Dermis microvascular lymphatic vessel endothelial cell (primary cell): ENCODE results near the gene ILK. TPM values are rescaled to one million over a fixed set of nuclear protein-coding genes. Genes with fewer than 3 reads are reported as not detected.
A peak's percentile ranks its signal among the peaks of the same experiment; 100 is the strongest.

Experiments
- DNase-seq, 2 donors: peaks; one replicate each; pipeline versions ENCODE4 v3.0.0 to v3.0.0-alpha.2; 2010; ENCODE audit warnings: low read depth in 2 of 2
- total RNA-seq: library from RNA; depleted of rRNA; stranded (reverse); fragments of >200 nt; gene quantifications from 2 replicates; pipeline ENCODE4 v1.2.1, GENCODE V29; 2014

Gene ILK
- total RNA-seq, 1 donor from 2014 or later = 111 TPM

GRCh38 chr11:6606471-6607189, 3.1 kb downstream of the ILK start:
- peak; percentile 73 to 93 for DNase-seq

DNA sequence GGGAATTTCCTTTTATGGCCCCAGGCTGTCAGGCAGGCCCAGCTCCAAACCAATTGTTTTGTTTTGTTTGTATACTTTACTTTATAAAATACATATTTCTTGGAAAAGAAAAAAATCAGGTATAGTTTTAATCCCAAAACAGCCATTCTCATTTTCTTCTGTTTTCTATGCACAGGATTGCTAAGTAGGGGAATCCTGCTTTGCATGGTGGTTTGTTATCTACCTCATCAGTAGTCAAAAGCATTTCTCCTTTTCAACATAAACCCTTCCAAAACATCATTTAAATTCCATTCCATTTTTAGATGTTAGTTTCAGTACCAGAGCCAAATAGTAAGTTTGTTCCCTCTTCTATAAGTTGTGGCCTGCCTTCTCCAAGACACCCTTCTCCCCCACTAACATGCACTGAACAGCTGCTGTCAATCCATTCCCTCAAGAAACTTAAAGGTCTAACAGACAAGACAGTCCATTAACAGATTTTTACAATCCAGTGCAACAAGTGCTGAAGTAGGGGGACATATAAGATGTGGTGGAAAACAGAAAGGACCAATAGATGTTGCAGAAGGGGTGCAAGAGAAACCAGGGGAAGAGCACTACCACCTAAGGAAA, 3.7 kb downstream of the ILK start:
- DNase-seq = no peak

DNA sequence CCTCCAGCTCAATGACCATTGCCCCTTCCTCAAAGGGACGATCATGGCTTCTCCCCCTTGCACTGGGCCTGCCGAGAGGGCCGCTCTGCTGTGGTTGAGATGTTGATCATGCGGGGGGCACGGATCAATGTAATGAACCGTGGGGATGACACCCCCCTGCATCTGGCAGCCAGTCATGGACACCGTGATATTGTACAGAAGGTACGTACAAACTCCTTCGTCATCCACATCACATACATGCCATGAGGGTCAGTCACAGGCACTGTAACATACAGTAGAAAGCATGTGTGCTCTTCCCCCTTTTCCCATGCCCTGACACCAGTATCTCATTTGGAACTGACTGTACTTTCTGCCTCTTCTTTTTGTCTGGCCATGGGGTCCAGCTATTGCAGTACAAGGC, 4.4 kb downstream of the ILK start:
- no peak for DNase-seq

DNA sequence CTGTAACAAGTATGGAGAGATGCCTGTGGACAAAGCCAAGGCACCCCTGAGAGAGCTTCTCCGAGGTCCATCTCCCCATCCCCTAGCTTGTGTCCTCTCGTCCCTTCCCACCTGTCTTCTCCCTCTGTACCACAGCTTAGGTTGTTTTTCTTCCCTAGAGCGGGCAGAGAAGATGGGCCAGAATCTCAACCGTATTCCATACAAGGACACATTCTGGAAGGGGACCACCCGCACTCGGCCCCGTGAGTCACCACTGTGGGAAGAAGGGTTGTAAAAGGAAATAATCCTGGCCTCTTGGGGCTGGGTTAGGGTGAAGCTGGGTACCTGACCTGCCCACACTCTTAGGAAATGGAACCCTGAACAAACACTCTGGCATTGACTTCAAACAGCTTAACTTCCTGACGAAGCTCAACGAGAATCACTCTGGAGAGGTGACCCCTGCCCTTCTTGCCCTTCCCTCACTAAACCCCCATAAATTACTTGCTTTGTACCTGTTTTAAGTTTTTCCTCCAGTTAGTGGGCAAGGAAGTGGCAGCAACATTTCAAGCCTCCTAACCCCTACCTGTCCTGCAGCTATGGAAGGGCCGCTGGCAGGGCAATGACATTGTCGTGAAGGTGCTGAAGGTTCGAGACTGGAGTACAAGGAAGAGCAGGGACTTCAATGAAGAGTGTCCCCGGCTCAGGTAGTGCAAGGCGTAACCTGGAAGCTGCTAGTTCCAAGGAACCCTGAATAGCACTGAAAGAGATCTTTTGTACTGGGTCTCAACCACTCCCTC, 5.3 kb downstream of the ILK start:
- DNase-seq = no peak

DNA sequence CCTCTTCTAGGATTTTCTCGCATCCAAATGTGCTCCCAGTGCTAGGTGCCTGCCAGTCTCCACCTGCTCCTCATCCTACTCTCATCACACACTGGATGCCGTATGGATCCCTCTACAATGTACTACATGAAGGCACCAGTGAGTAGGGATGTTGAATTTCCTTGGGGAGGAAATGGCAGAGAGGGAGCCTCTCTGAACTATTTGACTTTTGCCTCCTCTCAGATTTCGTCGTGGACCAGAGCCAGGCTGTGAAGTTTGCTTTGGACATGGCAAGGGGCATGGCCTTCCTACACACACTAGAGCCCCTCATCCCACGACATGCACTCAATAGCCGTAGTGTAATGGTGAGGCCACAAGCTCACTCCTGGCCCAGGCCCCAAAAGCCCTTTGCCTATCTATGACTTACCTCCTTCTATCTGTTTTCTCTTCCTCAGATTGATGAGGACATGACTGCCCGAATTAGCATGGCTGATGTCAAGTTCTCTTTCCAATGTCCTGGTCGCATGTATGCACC, 6.0 kb downstream of the ILK start:
- DNase-seq = no peak

DNA sequence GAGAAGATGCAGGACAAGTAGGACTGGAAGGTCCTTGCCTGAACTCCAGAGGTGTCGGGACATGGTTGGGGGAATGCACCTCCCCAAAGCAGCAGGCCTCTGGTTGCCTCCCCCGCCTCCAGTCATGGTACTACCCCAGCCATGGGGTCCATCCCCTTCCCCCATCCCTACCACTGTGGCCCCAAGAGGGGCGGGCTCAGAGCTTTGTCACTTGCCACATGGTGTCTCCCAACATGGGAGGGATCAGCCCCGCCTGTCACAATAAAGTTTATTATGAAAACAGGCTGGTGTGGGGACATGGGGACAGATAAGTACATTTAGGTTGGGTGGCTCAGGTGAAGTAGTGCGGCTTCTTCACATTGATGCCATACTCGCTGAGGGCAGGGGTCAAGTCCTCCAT, 7.0 kb downstream of the ILK start:
- DNase-seq = no peak

- DNase-seq = peak in 1 of 2 donors; percentile 41
Measured at GRCh38 chr11:6611092-6611962, 7.8 kb downstream of the ILK start.

DNA sequence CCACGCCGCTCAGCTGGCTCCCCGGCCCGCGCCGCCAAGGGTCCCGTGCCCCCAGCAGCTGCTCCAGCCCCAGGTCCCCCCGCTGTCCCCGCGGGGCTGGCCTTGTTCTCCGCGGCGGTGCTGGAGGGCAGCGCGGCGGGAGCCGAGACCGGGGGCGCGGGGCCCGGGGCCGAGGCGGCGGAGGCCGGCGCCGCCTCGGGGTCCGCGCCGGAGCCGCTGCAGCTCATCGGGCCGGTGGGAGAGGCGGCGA, 8.3 kb downstream of the ILK start:
- DNase-seq = no peak

DNA sequence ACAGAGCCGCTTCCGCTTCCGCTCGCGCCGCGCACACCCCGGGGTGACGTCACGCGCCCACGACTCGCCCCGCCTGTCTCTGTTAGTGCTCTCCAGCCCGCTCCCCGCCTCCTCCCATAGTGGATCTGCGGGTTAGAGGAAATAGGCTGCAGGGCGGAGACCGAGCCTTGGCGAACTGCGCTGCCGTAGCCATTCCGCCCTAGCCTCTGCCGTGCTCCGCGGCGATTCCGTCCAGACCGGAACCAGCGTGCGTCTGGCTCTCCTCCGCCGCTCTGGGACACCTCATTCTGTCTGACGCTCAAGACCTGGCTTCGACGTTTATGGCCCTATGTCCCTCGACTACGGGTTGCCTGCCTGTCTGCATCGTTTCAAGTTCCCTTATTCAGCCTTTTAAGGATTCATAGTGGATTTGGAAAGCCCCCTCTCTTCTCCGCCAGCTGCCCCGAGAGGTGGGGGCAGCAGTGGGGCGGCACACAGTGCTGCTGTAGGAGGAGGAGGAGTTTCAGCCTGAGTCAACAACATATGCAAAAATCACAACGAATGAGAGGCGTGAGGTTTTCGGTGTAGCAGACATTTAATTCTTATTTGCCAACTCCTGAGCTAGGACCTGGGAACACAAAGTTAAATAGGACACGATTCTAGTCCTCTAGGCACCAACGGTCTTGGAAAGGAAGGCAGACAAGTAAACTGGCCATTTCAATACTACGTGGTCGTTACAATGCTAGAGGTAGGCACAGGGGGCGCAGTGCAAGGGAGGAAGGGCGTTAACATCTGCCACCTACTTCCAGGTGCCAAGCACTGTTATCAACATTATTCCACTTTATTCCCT, 8.9 kb downstream of the ILK start, which contains the start of gene TAF10:
Gene TAF10 (minus strand): TSS at position 4 of the 829 bp plus-strand sequence. CDS start 27 bp downstream, outside the sequence.
- peak; percentile 89 to 97 for DNase-seq

- DNase-seq = no peak
Measured at GRCh38 chr11:6613496-6613895, 9.9 kb downstream of the ILK start.

DNA sequence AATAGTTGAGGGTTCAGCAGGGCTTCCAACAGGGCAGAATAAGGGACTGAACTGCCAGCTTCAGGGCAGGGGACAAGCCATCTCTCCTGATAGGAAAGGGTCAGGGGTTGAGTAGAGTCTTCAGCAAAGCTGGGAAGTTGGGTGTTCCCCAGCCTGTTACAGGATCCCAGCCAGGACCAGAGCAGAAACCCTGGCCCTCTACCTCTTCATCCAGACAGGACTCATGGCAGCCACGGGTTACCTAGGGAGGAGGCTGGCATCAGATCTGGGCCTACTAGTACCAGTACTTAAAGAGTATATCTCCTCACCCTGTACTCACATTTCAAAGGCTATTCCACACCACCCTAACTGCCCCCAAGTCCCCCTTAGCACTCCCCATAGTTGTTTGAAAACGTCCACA, 10.9 kb downstream of the ILK start:
- no peak for DNase-seq

DNA sequence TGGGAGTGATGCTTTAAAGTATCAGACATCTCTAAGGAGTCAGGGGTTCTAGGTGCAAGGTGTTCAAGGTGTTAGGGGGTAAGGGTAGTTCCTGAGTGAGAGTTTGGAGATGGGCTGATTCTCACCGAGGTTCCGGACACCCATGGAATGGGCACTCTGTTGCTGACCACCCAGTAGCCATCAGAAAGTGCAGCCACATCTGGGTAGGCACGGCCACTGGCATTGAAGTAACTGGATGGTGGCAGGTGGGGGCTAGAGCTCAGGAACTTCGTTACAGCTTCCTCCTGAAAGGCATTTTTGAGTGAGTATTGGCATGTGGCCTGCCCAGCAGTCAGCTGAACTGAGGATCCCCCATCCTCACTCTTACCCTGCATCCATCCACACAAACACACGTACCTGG, 11.5 kb downstream of the ILK start:
- DNase-seq = no peak

- peak in 1 of 2 donors; percentile 20 for DNase-seq
Measured at GRCh38 chr11:6615882-6616585, 12.5 kb downstream of the ILK start.

DNA sequence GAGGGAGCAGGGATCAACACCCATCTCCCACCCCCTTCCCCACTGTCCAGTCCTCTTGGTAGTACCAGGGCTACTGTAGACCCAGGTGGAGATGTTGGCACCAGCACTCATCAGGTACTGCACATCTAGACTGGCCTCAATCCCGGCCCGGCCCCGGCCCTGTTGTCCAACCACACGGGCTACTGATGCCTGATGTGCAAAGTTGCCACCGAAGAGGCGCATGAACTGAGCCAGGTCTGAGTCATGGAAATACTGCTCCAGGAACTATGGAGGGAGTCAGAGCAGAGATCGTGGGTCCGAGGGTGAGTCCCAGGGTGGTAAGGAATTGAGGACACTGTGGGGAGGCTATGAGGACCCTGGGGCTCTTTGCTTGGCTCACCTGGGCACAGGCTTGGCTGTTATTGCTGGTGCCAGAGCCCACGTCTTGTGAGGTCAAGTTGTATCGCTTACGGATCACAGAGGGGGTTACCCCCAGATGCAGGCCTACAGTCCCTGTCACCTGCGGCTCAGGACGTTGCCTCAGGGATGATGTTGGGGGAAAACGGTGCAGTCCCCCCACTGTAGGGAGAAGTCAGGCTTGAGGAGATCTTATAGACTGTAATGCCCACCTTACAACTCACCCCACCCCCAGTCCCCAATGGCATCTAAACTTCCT, 13.1 kb downstream of the ILK start:
- DNase-seq = no peak

DNA sequence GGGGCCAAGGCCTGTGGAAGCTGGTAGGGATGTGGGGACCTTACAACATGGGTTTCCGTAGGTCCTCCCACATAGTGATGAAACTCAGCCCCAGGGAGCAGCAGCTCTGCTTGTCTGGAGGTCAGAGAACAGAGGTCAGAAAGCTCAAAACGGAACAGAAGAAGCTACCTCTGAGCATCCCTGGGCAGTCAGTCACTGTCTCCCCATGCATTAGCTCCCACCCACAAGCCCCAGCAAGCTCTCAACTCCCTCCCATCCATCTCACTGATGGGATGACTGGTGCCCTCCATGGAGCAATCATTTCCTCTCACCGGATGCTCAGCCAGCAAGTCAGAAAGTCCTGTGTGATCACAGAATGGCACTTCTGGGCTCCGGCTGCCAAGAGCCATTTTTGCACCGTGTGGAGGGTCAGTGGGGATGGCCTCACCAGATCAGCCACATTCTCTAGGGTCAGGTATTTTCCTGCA, 13.8 kb downstream of the ILK start:
- DNase-seq = peak; percentile 76 to 78

DNA sequence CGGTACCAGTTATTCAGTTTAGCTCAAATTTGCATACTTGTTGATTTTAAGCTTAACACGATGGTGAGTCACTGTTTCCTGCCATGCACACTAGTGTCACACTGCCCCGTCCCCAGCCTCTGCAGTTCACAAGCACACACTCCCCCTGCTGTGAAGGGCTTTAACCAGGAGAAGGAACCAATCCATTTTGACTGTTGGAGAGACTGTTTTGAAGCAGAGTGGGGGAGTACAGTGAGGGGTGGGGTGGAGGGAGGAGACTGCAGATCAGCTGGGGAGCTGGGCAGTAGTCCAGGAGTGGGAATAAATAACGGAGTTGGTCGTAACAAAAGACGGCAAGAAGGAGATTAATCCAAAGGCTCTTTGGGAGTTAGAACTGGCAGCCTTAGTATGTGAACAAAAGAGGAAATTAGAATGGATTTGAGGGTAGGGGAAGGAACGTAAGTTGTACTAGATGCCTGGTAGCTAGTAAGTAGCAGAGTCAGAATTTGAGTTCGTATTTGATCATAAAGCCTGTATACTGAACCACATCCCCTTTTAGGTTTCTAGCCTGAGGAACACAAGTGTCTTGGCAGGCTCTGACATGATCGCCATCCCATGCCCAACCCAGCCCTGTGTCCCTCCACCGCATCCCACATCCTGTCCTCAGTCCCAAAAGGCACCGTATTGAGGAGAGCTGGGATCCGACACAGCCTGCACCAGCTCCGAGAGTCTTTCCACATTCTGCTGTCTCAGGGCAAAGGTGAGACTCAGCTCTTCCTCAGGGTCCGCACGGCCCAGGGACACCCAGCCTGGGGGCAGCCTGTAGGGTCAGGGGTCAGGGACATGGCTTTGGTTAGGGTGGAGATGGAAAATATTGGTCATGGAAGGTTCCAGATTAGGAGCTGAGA, 14.8 kb downstream of the ILK start:
- DNase-seq = peak; percentile 91 to 96

DNA sequence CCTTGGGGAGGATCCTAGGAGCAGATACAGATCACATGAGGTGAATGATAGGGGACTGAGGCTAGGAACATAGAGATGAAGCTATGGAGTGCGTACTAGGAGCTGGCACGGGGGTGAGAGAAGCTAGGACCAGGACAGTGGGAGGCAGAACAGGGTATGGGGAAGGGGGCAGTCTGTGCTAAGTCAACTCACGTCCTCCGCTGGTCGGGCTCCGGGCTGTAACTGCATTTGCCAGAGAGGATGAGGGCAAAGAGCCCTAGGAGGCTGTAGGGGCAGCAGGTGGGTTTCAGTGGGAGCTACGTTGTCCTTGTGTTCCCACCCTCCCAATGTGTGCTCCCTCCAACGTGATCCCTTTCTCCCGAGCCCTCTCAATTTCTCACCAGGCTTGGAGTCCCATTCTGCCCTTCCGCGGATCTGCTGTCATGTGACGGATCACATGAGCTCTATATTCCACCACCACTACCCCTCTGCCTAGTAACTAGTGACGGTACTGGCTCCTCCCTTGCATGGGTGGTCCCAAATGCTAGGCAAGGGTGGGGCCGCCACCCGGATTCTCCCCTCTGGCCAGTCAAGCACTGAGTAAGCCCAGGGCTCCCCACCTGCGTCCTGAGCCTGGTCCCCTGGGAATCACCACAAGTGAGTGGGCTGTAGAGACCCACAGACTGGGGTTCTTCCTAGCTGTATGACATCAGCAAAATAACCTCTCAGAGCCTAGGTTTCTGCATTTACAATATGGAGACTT, 15.6 kb downstream of the ILK start, which contains the start of gene TPP1:
Gene TPP1 (minus strand): TSS at position 419 of the 742 bp plus-strand sequence. CDS start 22 bp downstream, at position 397.
- DNase-seq = peak; percentile 93 to 97
